Activated CD4-positive, alpha-beta T cell treated with anti-CD3 and anti-CD28 coated beads, Interleukin-2, amount 50 U/mL, for 16 hours (primary cell): ENCODE data around the gene TWIST2.

Experiments
- DNase-seq: peaks from one replicate; pipeline ENCODE4 v3.0.0-alpha.2; 2020

Gene TWIST2

DNA sequence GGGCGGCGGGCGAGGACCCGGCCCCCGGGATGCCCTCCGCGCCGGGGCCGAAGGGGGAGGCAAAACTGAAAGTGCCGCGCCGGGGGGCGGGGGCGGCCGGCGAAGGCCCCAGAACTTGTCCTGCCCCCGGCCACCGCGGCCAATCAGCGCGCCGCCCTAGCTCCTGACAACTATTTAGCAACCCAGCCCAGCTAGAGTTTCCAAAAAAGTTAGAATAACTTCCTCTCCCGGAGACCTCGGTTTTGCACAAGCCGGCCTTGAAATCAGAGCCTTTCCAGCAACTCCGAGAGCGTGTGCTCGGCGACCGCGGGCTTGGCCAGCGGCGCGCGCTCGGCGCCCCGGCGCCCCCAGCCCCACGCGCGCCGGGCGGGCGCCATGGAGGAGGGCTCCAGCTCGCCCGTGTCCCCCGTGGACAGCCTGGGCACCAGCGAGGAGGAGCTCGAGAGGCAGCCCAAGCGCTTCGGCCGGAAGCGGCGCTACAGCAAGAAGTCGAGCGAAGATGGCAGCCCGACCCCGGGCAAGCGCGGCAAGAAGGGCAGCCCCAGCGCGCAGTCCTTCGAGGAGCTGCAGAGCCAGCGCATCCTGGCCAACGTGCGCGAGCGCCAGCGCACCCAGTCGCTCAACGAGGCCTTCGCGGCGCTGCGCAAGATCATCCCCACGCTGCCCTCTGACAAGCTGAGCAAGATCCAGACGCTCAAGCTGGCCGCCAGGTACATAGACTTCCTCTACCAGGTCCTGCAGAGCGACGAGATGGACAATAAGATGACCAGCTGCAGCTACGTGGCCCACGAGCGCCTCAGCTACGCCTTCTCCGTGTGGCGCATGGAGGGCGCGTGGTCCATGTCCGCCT is at the start of gene TWIST2:
TSS of gene TWIST2 (plus strand) at position 245 of the 850 bp plus-strand sequence. CDS start at position 376, 131 bp downstream.
- no peak for DNase-seq

GRCh38 chr2:238801791-238802190 is 46.1 kb upstream of the TWIST2 start:
- no peak for DNase-seq

DNA sequence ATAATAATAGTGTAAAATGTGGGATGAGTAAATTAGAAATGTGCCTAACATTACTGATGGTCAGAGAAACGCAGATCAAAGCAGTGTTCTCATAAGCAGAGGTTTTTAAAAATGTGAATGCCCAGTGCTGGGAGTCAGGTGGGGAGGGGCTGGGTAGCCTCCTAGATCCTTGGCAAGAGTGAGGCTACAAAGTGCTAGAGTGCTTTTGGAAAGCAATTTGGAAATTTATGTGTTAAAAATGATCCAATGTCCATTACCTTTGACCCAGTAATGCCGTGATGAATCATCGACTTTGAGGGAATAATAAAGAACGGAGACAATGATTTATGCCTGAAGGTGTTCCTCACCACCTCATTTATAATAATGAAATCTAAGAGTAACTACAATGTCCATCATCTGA is 44.9 kb upstream of the TWIST2 start:
- no peak for DNase-seq

DNA sequence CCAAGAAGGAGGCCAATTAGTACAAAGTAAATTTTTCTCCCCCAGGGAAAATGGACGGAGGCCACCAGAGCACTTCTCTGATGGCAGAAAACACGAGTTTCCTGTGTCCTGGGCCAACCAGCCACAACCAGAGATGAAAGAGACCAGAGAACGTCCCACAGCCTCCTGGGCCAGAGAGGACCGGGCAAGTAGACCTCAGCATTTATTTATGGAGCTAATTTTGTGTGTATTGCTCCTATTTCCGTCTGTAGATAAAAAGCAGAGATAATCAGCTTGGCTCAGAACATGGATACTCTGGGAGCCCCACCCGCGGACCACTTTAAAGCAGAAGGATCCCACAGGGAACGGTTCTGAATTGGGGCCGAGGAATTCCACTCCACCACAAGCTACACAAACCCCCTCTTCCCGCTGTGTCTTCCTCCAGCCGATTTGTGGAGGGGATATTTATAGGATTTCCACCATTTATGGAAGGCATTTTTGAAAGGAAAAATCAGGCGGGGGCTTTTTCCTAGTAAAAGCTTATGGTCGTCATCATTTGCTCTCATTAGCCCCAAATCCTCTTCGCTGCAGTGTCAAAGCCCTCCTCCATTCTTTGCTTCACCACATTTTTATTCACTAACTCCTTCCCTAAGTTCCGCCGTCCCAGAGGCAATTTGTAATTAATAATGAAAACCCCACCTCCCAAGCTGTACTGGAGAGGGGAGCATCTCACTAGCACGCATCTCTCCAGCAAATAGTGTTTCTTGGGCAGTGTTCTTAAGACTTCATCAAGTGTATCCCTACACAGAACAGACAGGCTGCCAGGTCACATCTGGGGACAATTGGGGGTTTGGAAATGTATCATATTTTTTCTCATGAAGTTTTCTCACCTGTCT is 43.7 kb upstream of the TWIST2 start:
- no peak for DNase-seq

DNA sequence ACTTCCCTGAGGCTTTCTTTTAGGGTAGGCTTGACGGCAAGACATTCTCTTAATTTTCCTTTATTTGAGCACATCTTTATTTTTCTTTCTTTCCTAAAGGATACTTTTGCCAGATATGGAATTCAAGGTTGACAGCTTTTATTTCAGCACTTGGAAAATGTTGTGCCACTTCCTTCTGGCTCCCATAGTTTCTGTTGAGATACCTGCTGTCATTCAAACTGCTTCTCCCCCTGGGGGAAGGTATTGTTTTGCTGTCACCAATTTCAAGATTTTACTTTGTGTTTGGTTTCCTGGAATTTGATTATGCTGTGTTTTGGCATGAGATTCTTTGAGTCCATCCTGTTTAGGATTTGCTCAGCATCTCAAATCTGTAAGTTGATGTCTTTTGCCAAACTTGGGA is 39.1 kb upstream of the TWIST2 start:
- DNase-seq, result no peak

DNA sequence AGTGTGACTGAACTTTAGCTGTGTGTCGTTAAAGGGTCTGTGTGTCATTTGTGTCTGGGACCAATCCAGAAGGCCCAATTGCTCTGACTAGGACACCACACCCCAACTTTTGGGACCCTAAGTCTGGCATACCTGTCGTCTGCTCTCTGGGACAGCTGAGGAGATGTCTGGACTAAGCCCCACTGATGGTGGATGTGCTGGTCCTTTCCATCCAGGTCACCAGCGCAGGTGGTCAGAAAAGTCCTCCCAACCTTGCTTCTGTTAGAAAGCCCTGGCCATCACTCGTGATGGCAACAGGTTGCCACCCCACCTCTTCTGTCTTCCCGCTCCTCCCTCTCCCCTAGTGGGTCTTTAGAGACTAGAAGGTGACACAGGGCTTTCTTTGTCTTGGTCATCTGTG is 37.6 kb upstream of the TWIST2 start:
- no peak for DNase-seq

GRCh38 chr2:238811293-238811692 is 36.6 kb upstream of the TWIST2 start:
- no peak for DNase-seq

GRCh38 chr2:238811759-238812158 is 36.1 kb upstream of the TWIST2 start:
- no peak for DNase-seq

- DNase-seq, result no peak
Measured at GRCh38 chr2:238813109-238813508, 34.8 kb upstream of the TWIST2 start.

DNA sequence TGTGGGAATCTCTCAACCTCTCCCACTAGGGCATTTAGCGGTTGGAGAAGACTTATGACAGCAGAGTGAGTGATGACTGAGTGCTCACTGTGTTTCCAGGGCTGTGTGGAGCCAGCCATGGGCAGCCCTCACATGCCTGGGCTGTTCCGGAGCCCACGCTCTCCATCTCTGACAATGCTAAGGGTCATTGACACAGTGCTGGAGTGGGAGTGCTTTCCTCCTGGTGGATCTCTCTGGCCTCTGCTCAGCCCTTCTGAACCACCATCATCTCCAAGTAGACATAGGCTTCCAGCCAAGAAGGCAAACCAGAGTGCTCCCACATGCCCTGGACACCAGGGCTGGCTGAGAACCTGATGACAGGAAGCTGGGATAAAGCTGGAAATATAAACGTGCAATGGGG is 33.1 kb upstream of the TWIST2 start:
- no peak for DNase-seq

- no peak for DNase-seq
Measured at GRCh38 chr2:238816291-238816690, 31.6 kb upstream of the TWIST2 start.

- no peak for DNase-seq
Measured at GRCh38 chr2:238817382-238817781, 30.5 kb upstream of the TWIST2 start.

DNA sequence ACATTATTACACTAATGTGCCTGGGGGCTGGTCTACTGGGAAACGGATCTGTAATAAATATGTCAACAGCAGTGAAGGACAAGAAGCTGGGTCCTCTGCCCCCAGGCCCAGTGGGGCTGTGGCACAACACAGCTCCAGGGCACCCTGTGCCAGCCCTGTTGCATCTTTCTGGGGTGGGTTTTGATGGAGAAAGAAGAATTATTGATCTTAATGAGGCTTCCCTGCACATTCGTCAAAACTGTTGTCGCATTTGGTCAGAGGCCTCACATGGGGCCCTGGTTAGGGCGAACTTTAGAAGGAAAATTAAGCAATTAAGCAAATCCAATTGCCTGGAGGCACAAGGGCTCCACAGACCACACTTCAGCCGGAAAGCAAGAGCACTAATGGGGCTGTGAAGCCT is 30.0 kb upstream of the TWIST2 start:
- no peak for DNase-seq

- no peak for DNase-seq
Measured at GRCh38 chr2:238818561-238818960, 29.3 kb upstream of the TWIST2 start.

GRCh38 chr2:238820197-238820596 is 27.7 kb upstream of the TWIST2 start:
- DNase-seq, result no peak

GRCh38 chr2:238820916-238821315 is 27.0 kb upstream of the TWIST2 start:
- no peak for DNase-seq

DNA sequence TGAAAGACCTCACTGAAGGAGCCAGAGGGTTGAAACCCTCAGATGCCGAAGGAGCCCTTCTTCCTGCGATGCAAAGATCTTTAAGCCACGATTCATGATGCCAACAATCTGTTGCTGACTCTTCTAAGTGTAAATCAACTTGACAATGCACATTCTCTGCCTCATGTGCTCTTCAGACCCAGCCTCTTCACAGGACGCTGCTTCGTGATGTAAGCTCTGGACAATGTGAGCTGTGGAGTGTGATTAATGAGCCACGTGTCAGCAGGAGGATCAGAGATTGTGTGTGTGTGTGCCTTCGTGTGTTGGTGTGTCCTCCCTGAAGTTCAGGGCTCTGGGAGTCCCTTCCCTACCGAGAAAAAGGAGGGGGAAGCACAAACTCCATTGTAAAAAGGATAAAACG is 26.5 kb upstream of the TWIST2 start:
- DNase-seq, result no peak

GRCh38 chr2:238821944-238822670 is 25.8 kb upstream of the TWIST2 start:
- no peak for DNase-seq

GRCh38 chr2:238822955-238823354 is 24.9 kb upstream of the TWIST2 start:
- DNase-seq, result no peak

- no peak for DNase-seq
Measured at GRCh38 chr2:238831177-238831576, 16.7 kb upstream of the TWIST2 start.

DNA sequence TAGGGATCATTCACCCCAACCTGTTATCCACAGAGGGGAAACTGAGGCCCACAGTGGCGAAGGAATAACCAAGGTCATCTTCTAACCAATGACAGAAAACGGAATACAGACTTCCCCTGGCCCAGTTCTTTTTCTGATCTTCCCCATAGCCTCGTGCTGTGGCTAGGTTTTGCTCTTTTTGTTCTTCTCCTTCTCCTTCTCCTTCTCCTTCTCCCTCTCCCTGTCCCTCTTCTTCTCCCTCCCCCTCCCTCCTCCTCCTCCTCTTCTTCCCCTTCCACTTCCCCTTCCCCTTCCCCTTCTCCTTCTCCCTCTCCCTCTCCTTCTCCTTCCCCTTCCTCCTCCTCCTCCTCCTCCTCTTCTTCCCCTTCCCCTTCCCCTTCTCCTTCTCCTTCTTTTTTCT is 12.9 kb upstream of the TWIST2 start:
- no peak for DNase-seq

GRCh38 chr2:238835726-238836301 is 12.1 kb upstream of the TWIST2 start:
- DNase-seq, result no peak

GRCh38 chr2:238838786-238839327 is 9.0 kb upstream of the TWIST2 start:
- no peak for DNase-seq
